Common myeloid progenitor, CD34-positive (primary cell): ENCODE results near the gene GMPR2.
"Not testable (repeated sequence)": the region's sequence is repeated elsewhere in the genome, so short reads cannot be mapped to it uniquely, and the experiment has no call there.

Experiments used
- CTCF ChIA-PET: fragments of 350-600 bp; sonication (Branson Sonifier 250); formaldehyde crosslinking; loops from one replicate; lab custom pipeline; 2021; ENCODE audit warnings: antibody characterized with exemption; lab: Charles Lee
- POLR2A ChIA-PET: fragments of 350-600 bp; sonication (Branson Sonifier 250); formaldehyde crosslinking; loops from one replicate; lab custom pipeline; 2021; ENCODE audit warnings: antibody characterized with exemption; lab: Charles Lee
- DNase-seq, 3 donors: peaks; one replicate each; pipeline versions ENCODE4 v3.0.0 to v3.0.0-alpha.2; 2013
- H3K27ac ChIP-seq, 2 experiments: 1 replicate in 1 of 2; 2 replicates in 1 of 2; pipeline ENCODE4 v1.7.0; 2013; ENCODE audit warnings: inconsistent platforms in 2 of 2, low read length in 2 of 2, mild to moderate bottlenecking in 2 of 2, low read depth in 1 of 2, moderate library complexity in 1 of 2; ENCODE audit not compliant: severe bottlenecking in 2 of 2, insufficient read depth in 1 of 2, poor library complexity in 1 of 2
- H3K27me3 ChIP-seq, 5 experiments: replicated peaks in 2 of 5; 1 replicate in 3 of 5; 2 replicates in 2 of 5; pipeline versions ENCODE4 v1.6.1 to v1.7.0; 2013; ENCODE audit warnings: low read length in 4 of 5, mild to moderate bottlenecking in 2 of 5, moderate library complexity in 2 of 5, inconsistent platforms in 1 of 5; ENCODE audit not compliant: insufficient read depth in 5 of 5, control insufficient read depth in 4 of 5
- H3K36me3 ChIP-seq, 4 experiments: 1 replicate in 2 of 4; 2 replicates in 2 of 4; pipeline versions ENCODE4 v1.6.1 to v1.7.0; 2013; ENCODE audit warnings: low read length in 3 of 4, control low read depth in 1 of 4, mild to moderate bottlenecking in 1 of 4; ENCODE audit not compliant: control insufficient read depth in 4 of 4, insufficient read depth in 4 of 4
- H3K4me1 ChIP-seq, 4 experiments: 1 replicate in 3 of 4; 2 replicates in 1 of 4; pipeline versions ENCODE4 v1.6.1 to v1.7.1; 2013; ENCODE audit warnings: low read length in 3 of 4, mild to moderate bottlenecking in 3 of 4, control low read depth in 1 of 4, inconsistent platforms in 1 of 4, moderate library complexity in 1 of 4; ENCODE audit not compliant: control insufficient read depth in 4 of 4, insufficient read depth in 4 of 4; ENCODE audit errors: control extremely low read depth in 1 of 4
- H3K4me3 ChIP-seq, 7 experiments: 1 replicate in 4 of 7; 2 replicates in 3 of 7; pipeline versions ENCODE4 v1.5.1 to v1.7.0; 2013; ENCODE audit warnings: mild to moderate bottlenecking in 7 of 7, low read length in 6 of 7, moderate library complexity in 6 of 7, inconsistent platforms in 2 of 7, low read depth in 2 of 7, control low read depth in 1 of 7; ENCODE audit not compliant: insufficient read depth in 4 of 7, control insufficient read depth in 1 of 7; ENCODE audit errors: extremely low read depth in 1 of 7
- H3K9me3 ChIP-seq, 5 experiments: 1 replicate in 4 of 5; 2 replicates in 1 of 5; pipeline versions ENCODE4 v1.6.1 to v1.7.1; 2013; ENCODE audit warnings: low read length in 4 of 5, mild to moderate bottlenecking in 2 of 5, inconsistent platforms in 1 of 5, low read depth in 1 of 5, moderate library complexity in 1 of 5; ENCODE audit not compliant: control insufficient read depth in 4 of 5, insufficient read depth in 2 of 5; ENCODE audit errors: control extremely low read depth in 1 of 5
- WGBS: methylation state at CpG from one replicate; pipeline ENCODE4 v1.1.5; 2013; ENCODE audit not compliant: insufficient coverage; 5-methylcytosine and 5-hydroxymethylcytosine counted together

GMPR2 gene

GRCh38 chr14:24240110-24240918 is 7.6 kb downstream of the GMPR2 start:
- DNase-seq: no peak
- peaks cover 20 to 58% (median 54%) of the 10 kb centered on the region in 4 experiments for H3K36me3 ChIP-seq
- CTCF ChIA-PET: interaction anchor here (1.5 to 13.5 kb wide), 7 partner anchors 10 to 68 kb away, joined by 3 to 207 read pairs (median 31); partner anchors contain the start of genes CIDEB, DHRS1, LTB4R2 and MDP1
- H3K4me1 ChIP-seq: peaks cover 12 to 41% (median 30%) of the 10 kb centered on the region in 4 experiments
- POLR2A ChIA-PET: no interaction called here
- no peaks in the 10 kb centered on the region for H3K9me3 ChIP-seq
- WGBS: 96% methylated on average over 9 of the region's 9 CpGs
- no peak overlapping the region for H3K4me3 ChIP-seq
- H3K27me3 ChIP-seq: no peaks in the 10 kb centered on the region
- peak overlapping the region in 1 of 2 experiments; percentile 31 for H3K27ac ChIP-seq

GRCh38 chr14:24241829-24242443 is 9.2 kb downstream of the GMPR2 start:
- 5% methylated on average over 36 of the region's 39 CpGs for WGBS
- Histone ChIP-seq H3K27ac (peak overlapping the region; percentile 96 to 99), H3K36me3 (peaks cover 16 to 42% (median 41%) of the 10 kb centered on the region in 4 experiments), H3K4me3 (peak overlapping the region; percentile 41 to 94 (median 85)), H3K9me3 (no peaks in the 10 kb centered on the region), H3K4me1 (peaks cover 12 to 41% (median 30%) of the 10 kb centered on the region in 4 experiments), H3K27me3 (no peaks in the 10 kb centered on the region)
- DNase-seq: peak; percentile 93 to 97 (median 97)
- ChIA-PET POLR2A (interaction anchor here (0.9 to 2.6 kb wide), 8 partner anchors 9 to 56 kb away, joined by 3 to 16 read pairs (median 6); partner anchors contain the start of genes CHMP4A, GMPR2, MDP1 and NEDD8), CTCF (interaction anchor here (0.7 to 13.5 kb wide), 33 partner anchors 9 to 194 kb away, joined by 3 to 207 read pairs (median 6); partner anchors contain the start of genes CHMP4A, CIDEB, DHRS1 and GMPR2)

- peaks cover 16 to 27% (median 27%) of the 10 kb centered on the region in 4 experiments for H3K36me3 ChIP-seq
- peak overlapping the region in 6 of 7 experiments; percentile 41 to 94 (median 86) for H3K4me3 ChIP-seq
- H3K27me3 ChIP-seq: no peaks in the 10 kb centered on the region
- H3K9me3 ChIP-seq: no peaks in the 10 kb centered on the region
- peak; percentile 66 to 82 (median 77) for DNase-seq
- H3K27ac ChIP-seq: peak overlapping the region; percentile 96 to 99
- H3K4me1 ChIP-seq: peaks cover 12 to 41% (median 30%) of the 10 kb centered on the region in 4 experiments
- ChIA-PET POLR2A (interaction anchor here (0.6 to 2.6 kb wide), 5 partner anchors 11 to 55 kb away, joined by 3 to 16 read pairs (median 6); partner anchors contain the start of genes GMPR2, NEDD8 and RABGGTA), CTCF (interaction anchor here (0.6 to 13.5 kb wide), 22 partner anchors 8 to 192 kb away, joined by 3 to 207 read pairs (median 7); partner anchors contain the start of genes CIDEB, DHRS1, GMPR2 and LTB4R2)
- WGBS: 33% methylated on average over 9 of the region's 10 CpGs
Observed at GRCh38 chr14:24243336-24243836, 10.7 kb downstream of the GMPR2 start.

GRCh38 chr14:24245350-24245749 is 12.6 kb downstream of the GMPR2 start:
- POLR2A ChIA-PET, H3K27me3 ChIP-seq, H3K27ac ChIP-seq, H3K9me3 ChIP-seq, DNase-seq, H3K4me3 ChIP-seq: not testable (repeated sequence)
- Histone ChIP-seq H3K36me3 (peaks cover 2 to 11% (median 8%) of the 10 kb centered on the region in 4 experiments), H3K4me1 (peaks cover 6 to 29% (median 21%) of the 10 kb centered on the region in 4 experiments)
- CTCF ChIA-PET: interaction anchor here (0.9 to 13.5 kb wide), 7 partner anchors 9 to 62 kb away, joined by 3 to 207 read pairs (median 6); partner anchors contain the start of genes CIDEB, DHRS1, NOP9 and RABGGTA
- 94% methylated on average over 8 of the region's 11 CpGs for whole genome bisulfite sequencing

- Histone ChIP-seq H3K36me3 (peaks cover 0 to 2% (median 0%) of the 10 kb centered on the region in 4 experiments), H3K27me3 (no peaks in the 10 kb centered on the region), H3K4me1 (peaks cover 3 to 17% (median 13%) of the 10 kb centered on the region in 4 experiments), H3K27ac (no peak overlapping the region), H3K4me3 (no peak overlapping the region), H3K9me3 (no peaks in the 10 kb centered on the region)
- 92% methylated on average over 3 of the region's 3 CpGs for WGBS
- ChIA-PET POLR2A (interaction anchor here (0.7 kb wide), 2 partner anchors 31 to 124 kb away, joined by 3 read pairs; partner anchors contain the start of gene MDP1), CTCF (interaction anchor here (0.6 to 13.5 kb wide), 11 partner anchors 10 to 189 kb away, joined by 3 to 207 read pairs (median 6); partner anchors contain the start of genes CIDEB, DHRS1, LTB4R2 and NOP9)
- DNase-seq: peak in 2 of 3 donors; percentile 41 to 43
Observed at GRCh38 chr14:24246765-24247212, 14.1 kb downstream of the GMPR2 start.

GRCh38 chr14:24247422-24247821 is 14.7 kb downstream of the GMPR2 start:
- CTCF ChIA-PET: interaction anchor here (0.6 to 13.5 kb wide), 8 partner anchors 9 to 188 kb away, joined by 3 to 207 read pairs (median 6); partner anchors contain the start of genes CIDEB, DHRS1 and NOP9
- peaks cover 0 to 2% (median 0%) of the 10 kb centered on the region in 4 experiments for H3K36me3 ChIP-seq
- no peak for DNase-seq
- H3K27me3 ChIP-seq: no peaks in the 10 kb centered on the region
- H3K9me3 ChIP-seq: no peaks in the 10 kb centered on the region
- POLR2A ChIA-PET: interaction anchor here (0.7 to 1.5 kb wide), 3 partner anchors 18 to 123 kb away, joined by 3 read pairs; partner anchors contain the start of gene MDP1
- H3K4me3 ChIP-seq: no peak overlapping the region
- no peak overlapping the region for H3K27ac ChIP-seq
- peaks cover 3 to 13% (median 11%) of the 10 kb centered on the region in 4 experiments for H3K4me1 ChIP-seq
- 76% methylated on average over 6 of the region's 7 CpGs for WGBS
